ENCODE data around the gene SUB1.

The SUB1 gene

GRCh38 chr5:32562843-32563242, 22.5 kb upstream of the SUB1 start:
- no peak for ATAC-seq
- TF ChIP-seq ZFP3 (CRISPR knock-in tag; IDR thresholded peaks at IDR 0.05) (no peak), ESRRG (CRISPR knock-in tag; IDR thresholded peaks at IDR 0.05) (no peak), BACH2 (CRISPR knock-in tag; IDR thresholded peaks at IDR 0.05; ENCODE audit: borderline replicate concordance) (no peak), TOX (CRISPR knock-in tag; IDR thresholded peaks at IDR 0.05; ENCODE audit: borderline replicate concordance) (no peak), CSDC2 (CRISPR knock-in tag; IDR thresholded peaks at IDR 0.05) (no peak), CSRNP3 (CRISPR knock-in tag; IDR thresholded peaks at IDR 0.05) (no peak), PPARA (CRISPR knock-in tag; IDR thresholded peaks at IDR 0.05; ENCODE audit: borderline replicate concordance) (no peak), ARNTL (CRISPR knock-in tag; IDR thresholded peaks at IDR 0.05; ENCODE audit: borderline replicate concordance, low read depth) (no peak), GLIS3 (CRISPR knock-in tag; IDR thresholded peaks at IDR 0.05) (no peak), ISL1 (CRISPR knock-in tag; IDR thresholded peaks at IDR 0.05) (no peak), ZNF565 (CRISPR knock-in tag; conservative IDR thresholded peaks at IDR 0.05; ENCODE audit: low read depth) (no peak), PATZ1 (CRISPR knock-in tag; IDR thresholded peaks at IDR 0.05; ENCODE audit: borderline replicate concordance) (no peak), ZFP30 (CRISPR knock-in tag; IDR thresholded peaks at IDR 0.05) (no peak), SNAI2 (CRISPR knock-in tag; IDR thresholded peaks at IDR 0.05) (no peak), ZC3H10 (CRISPR knock-in tag; IDR thresholded peaks at IDR 0.05) (no peak), TCF4 (CRISPR knock-in tag; IDR thresholded peaks at IDR 0.05; ENCODE audit: borderline replicate concordance) (no peak), OSR1 (CRISPR knock-in tag; IDR thresholded peaks at IDR 0.05) (no peak)
- TF ChIP-seq, protein P1, sequence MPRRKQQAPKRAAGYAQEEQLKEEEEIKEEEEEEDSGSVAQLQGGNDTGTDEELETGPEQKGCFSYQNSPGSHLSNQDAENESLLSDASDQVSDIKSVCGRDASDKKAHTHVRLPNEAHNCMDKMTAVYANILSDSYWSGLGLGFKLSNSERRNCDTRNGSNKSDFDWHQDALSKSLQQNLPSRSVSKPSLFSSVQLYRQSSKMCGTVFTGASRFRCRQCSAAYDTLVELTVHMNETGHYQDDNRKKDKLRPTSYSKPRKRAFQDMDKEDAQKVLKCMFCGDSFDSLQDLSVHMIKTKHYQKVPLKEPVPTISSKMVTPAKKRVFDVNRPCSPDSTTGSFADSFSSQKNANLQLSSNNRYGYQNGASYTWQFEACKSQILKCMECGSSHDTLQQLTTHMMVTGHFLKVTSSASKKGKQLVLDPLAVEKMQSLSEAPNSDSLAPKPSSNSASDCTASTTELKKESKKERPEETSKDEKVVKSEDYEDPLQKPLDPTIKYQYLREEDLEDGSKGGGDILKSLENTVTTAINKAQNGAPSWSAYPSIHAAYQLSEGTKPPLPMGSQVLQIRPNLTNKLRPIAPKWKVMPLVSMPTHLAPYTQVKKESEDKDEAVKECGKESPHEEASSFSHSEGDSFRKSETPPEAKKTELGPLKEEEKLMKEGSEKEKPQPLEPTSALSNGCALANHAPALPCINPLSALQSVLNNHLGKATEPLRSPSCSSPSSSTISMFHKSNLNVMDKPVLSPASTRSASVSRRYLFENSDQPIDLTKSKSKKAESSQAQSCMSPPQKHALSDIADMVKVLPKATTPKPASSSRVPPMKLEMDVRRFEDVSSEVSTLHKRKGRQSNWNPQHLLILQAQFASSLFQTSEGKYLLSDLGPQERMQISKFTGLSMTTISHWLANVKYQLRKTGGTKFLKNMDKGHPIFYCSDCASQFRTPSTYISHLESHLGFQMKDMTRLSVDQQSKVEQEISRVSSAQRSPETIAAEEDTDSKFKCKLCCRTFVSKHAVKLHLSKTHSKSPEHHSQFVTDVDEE (CRISPR knock-in tag; IDR thresholded peaks at IDR 0.05): no peak
- TF ChIP-seq, protein P2, sequence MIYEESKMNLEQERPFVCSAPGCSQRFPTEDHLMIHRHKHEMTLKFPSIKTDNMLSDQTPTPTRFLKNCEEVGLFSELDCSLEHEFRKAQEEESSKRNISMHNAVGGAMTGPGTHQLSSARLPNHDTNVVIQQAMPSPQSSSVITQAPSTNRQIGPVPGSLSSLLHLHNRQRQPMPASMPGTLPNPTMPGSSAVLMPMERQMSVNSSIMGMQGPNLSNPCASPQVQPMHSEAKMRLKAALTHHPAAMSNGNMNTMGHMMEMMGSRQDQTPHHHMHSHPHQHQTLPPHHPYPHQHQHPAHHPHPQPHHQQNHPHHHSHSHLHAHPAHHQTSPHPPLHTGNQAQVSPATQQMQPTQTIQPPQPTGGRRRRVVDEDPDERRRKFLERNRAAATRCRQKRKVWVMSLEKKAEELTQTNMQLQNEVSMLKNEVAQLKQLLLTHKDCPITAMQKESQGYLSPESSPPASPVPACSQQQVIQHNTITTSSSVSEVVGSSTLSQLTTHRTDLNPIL (CRISPR knock-in tag; IDR thresholded peaks at IDR 0.05; ENCODE audit: low read depth): no peak
- TF ChIP-seq, protein P3, sequence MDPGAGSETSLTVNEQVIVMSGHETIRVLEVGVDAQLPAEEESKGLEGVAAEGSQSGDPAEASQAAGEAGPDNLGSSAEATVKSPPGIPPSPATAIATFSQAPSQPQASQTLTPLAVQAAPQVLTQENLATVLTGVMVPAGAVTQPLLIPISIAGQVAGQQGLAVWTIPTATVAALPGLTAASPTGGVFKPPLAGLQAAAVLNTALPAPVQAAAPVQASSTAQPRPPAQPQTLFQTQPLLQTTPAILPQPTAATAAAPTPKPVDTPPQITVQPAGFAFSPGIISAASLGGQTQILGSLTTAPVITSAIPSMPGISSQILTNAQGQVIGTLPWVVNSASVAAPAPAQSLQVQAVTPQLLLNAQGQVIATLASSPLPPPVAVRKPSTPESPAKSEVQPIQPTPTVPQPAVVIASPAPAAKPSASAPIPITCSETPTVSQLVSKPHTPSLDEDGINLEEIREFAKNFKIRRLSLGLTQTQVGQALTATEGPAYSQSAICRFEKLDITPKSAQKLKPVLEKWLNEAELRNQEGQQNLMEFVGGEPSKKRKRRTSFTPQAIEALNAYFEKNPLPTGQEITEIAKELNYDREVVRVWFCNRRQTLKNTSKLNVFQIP (CRISPR knock-in tag; IDR thresholded peaks at IDR 0.05; ENCODE audit: borderline replicate concordance, low read depth): no peak

- ATAC-seq: no peak
- TF ChIP-seq, protein P2 (CRISPR knock-in tag; IDR thresholded peaks at IDR 0.05; ENCODE audit: low read depth): no peak
- no peak for TF ChIP-seq TOX (CRISPR knock-in tag; IDR thresholded peaks at IDR 0.05; ENCODE audit: borderline replicate concordance)
- no peak for TF ChIP-seq ZFP3 (CRISPR knock-in tag; IDR thresholded peaks at IDR 0.05)
- no peak for TF ChIP-seq ZNF565 (CRISPR knock-in tag; conservative IDR thresholded peaks at IDR 0.05; ENCODE audit: low read depth)
- no peak for TF ChIP-seq ESRRG (CRISPR knock-in tag; IDR thresholded peaks at IDR 0.05)
- TF ChIP-seq CSDC2 (CRISPR knock-in tag; IDR thresholded peaks at IDR 0.05): no peak
- TF ChIP-seq SNAI2 (CRISPR knock-in tag; IDR thresholded peaks at IDR 0.05): no peak
- TF ChIP-seq CSRNP3 (CRISPR knock-in tag; IDR thresholded peaks at IDR 0.05): no peak
- no peak for TF ChIP-seq ARNTL (CRISPR knock-in tag; IDR thresholded peaks at IDR 0.05; ENCODE audit: borderline replicate concordance, low read depth)
- TF ChIP-seq BACH2 (CRISPR knock-in tag; IDR thresholded peaks at IDR 0.05; ENCODE audit: borderline replicate concordance): no peak
- TF ChIP-seq RARB (CRISPR knock-in tag; IDR thresholded peaks at IDR 0.05): no peak
- TF ChIP-seq, protein P1 (CRISPR knock-in tag; IDR thresholded peaks at IDR 0.05): no peak
- TF ChIP-seq ISL1 (CRISPR knock-in tag; IDR thresholded peaks at IDR 0.05): no peak
- TF ChIP-seq ZC3H10 (CRISPR knock-in tag; IDR thresholded peaks at IDR 0.05): no peak
- TF ChIP-seq OSR1 (CRISPR knock-in tag; IDR thresholded peaks at IDR 0.05): no peak
- no peak for TF ChIP-seq ZNF70 (CRISPR knock-in tag; IDR thresholded peaks at IDR 0.05)
Observed at GRCh38 chr5:32563614-32564013, 21.7 kb upstream of the SUB1 start.
